Embryonic facial prominence (tissue), 1 donor: Measurements from ENCODE around the gene RTL1.

ENCODE experiments used
- DNase-seq: peaks from one replicate; pipeline ENCODE4 v3.0.0-alpha.2; 2016; ENCODE audit errors: extremely low spot score

Gene RTL1

DNA sequence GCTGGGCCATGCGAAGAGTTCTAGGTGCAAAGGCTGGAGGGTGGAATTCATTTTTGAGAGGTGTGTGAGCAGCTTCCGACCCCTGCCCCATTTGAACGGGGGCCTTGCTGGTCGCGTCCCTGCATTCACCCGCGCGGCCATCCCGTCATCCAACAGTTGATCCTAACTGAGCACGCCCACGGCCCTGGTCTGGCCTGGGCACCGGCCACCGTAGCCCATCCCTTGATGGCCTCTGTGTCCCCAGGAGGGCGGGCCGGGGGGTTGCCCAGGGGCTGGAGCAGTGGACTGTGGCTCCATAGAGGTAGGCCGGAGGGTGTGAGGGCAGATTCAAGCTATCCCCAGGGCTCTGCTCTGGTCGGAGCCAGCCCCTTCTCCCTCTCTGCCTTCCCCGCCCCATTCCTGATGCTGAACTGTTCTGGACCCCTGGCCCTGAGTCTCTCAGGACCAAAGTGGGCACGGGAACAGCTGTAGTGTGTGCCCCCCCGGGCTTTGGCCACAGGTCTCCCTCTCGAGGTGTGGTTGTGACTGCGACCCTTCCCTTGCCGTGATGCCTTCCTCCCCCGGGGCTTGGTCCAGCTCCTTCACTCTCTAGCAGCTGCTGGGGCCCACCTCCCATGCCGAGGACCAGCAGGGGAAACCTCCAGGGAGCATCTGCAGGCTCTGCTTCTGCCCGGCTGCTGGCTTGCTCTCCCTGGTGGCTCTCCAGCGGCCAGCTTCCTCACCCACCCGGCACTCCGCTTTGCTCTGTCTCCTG is 68.6 kb downstream of the RTL1 start:
- DNase-seq = no peak

DNA sequence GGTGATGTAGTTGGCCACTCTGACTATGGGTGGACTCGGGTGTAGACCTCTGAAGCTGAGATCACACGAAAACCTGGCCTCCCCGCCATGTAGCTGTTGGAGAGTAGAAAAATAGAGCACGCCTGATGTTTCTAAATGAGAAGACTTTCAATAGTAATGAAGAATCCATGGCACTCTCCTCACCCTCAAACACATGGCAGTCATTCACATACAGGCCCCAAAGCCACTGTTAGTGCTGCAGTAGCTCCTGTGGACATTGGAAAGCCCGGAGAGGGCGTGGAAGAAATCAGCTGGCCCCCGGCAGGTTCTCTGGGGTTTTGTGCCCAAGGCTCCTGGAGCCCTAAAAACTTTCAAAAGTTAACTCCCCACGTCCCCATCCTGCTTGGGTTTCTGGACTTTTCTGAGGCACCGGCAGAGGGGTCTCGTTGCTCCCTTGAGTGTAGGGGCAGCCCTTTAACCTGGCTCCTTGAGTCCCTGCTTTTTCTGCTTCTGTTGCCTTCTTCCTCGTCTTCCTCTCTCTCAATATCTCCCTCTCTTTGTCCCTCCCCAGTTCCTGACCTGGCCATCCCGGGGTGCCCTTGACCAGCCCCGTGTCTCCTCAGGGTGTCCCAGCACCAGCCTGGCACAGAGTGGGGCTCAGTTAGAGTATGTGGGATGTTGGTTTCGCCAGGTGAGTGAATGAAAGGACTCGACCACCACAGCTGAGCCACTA is 69.3 kb downstream of the RTL1 start:
- no peak for DNase-seq

DNA sequence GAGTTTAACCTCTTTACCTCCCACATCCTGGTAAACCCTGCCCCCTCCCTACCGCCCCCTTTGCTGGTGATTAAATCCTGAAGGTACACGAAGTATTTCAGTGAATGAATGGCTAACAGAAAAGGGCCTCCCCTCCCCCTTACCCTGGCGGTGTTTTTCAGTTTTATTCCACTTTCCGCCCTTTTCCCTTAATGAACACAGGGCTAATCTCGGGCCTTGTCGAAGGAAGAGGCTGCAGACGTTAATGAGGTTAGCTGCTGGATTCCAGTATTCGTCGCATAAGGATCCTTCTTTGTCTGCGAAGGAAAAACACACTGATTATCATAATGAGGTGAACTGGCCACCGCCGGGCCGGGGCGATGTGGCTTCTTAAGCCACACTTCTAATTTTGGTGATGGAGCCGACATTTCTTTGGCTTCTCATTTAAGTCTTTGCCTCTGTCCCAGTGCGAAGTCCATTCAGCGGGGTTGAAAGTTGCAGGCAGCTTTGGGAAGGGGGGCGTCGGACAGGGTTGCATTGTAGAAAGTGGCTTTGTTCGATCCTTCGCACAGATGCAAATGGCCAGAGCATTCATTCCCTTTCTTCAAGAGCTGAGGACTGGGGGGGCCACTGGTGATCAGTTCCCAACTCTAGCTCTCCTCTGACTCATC is 71.1 kb downstream of the RTL1 start:
- DNase-seq = no peak

DNA sequence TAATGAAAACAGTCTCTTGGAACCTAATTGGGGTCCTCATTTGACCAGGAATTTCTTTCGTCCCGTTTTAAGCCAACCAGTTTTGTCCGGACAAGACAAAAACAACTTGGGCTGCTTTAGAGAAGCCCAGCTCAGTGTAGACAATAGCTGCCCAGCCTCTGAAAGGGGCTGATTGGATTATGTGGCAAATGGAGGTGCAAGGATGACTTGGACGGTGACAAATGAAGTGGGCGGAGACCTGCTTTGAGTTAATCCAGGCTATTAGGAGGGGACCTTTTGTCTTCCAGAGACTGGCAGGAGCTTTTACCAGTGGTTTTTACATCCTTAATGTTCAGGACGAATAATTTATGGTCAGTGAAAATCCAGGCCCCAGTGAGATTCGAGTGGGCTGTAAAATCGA is 72.8 kb downstream of the RTL1 start:
- DNase-seq = no peak
